Caco-2 (cell line): ENCODE results near the gene S100Z. TPM values are rescaled to one million over a fixed set of nuclear protein-coding genes. Genes with fewer than 3 reads are reported as not detected.

Experiments
- BruUV-seq: library from RNA; stranded (reverse); fragments of 400-500 nt; replicated peaks from 2 replicates; lab custom pipeline; 2021; lab: Mats Ljungman, UMichigan
- CTCF ChIA-PET: fragments of 300-600 bp; sonication (Branson Sonifier 250); formaldehyde crosslinking; loops from one replicate; lab custom pipeline; 2022; ENCODE audit warnings: antibody characterized with exemption; lab: Charles Lee
- POLR2A ChIA-PET: fragments of 300-600 bp; sonication (Branson Sonifier 250); formaldehyde crosslinking; loops from one replicate; lab custom pipeline; 2022; ENCODE audit warnings: antibody characterized with exemption; lab: Charles Lee
- DNase-seq, 2 experiments: peaks; one replicate each; pipeline versions ENCODE4 v3.0.0 to v3.0.0-alpha.2; 2020 to 2022
- H3K27me3 ChIP-seq: replicated peaks from 2 replicates; pipeline ENCODE4 v1.6.0; 2011; ENCODE audit warnings: low read length; ENCODE audit not compliant: control insufficient read depth, insufficient read depth
- H3K36me3 ChIP-seq: 2 replicates; pipeline ENCODE4 v1.5.1; 2011; ENCODE audit warnings: low read length; ENCODE audit not compliant: control insufficient read depth, insufficient read depth
- H3K4me1 ChIP-seq: fragments of 250-450 bp; sonication (Bioruptor Pico); 2 replicates; pipeline ENCODE4 v1.5.1; 2020; ENCODE audit warnings: mild to moderate bottlenecking
- H3K4me3 ChIP-seq: 2 replicates; pipeline ENCODE4 v1.5.1; 2011; ENCODE audit warnings: low read depth, mild to moderate bottlenecking, control low read depth, low read length
- H3K9me3 ChIP-seq: fragments of 250-450 bp; sonication (Bioruptor Pico); 2 replicates; pipeline ENCODE4 v1.5.1; 2020; ENCODE audit warnings: mild to moderate bottlenecking, moderate library complexity
- H3K27ac Mint-ChIP-seq: one replicate; pipeline ENCODE4 v1.8.0; 2022; ENCODE audit warnings: mixed read lengths; ENCODE audit not compliant: unreplicated experiment
- H3K27me3 Mint-ChIP-seq: one replicate; pipeline ENCODE4 v1.8.0; 2022; ENCODE audit warnings: mixed read lengths; ENCODE audit not compliant: insufficient read depth, unreplicated experiment
- H3K36me3 Mint-ChIP-seq: one replicate; pipeline ENCODE4 v1.8.0; 2022; ENCODE audit warnings: mild to moderate bottlenecking, mixed read lengths; ENCODE audit not compliant: insufficient read depth, unreplicated experiment
- H3K4me1 Mint-ChIP-seq: one replicate; pipeline ENCODE4 v1.8.0; 2022; ENCODE audit warnings: low read depth, mixed read lengths; ENCODE audit not compliant: unreplicated experiment
- H3K4me3 Mint-ChIP-seq: one replicate; pipeline ENCODE4 v1.8.0; 2022; ENCODE audit warnings: mild to moderate bottlenecking, moderate library complexity, mixed read lengths; ENCODE audit not compliant: unreplicated experiment
- H3K9me3 Mint-ChIP-seq: one replicate; pipeline ENCODE4 v1.8.0; 2022; ENCODE audit warnings: mixed read lengths; ENCODE audit not compliant: unreplicated experiment
- intact Hi-C: fragments of 100-400 bp; cut with micrococcal nuclease; formaldehyde crosslinking; loops from one replicate; pipeline ENCODE4 v1.10.0; 2022; ENCODE audit not compliant: unreplicated experiment
- total RNA-seq: library from RNA; stranded (reverse); gene quantifications from 2 replicates; pipeline ENCODE4 v1.2.3, GENCODE V29; 2022
- TF ChIP-seq, protein P1 (sequence below), 2 experiments: fragments of 200-600 bp in 1 of 2; IDR thresholded peaks; 1 replicate in 1 of 2; 2 replicates in 1 of 2; pipeline versions ENCODE4 v1.5.1 to v1.8.0; 2011 to 2022; ENCODE audit warnings: antibody characterized with exemption in 1 of 2, control low read depth in 1 of 2, inconsistent platforms in 1 of 2, low read depth in 1 of 2, low read length in 1 of 2, mild to moderate bottlenecking in 1 of 2, moderate library complexity in 1 of 2; ENCODE audit not compliant: insufficient read depth in 1 of 2, severe bottlenecking in 1 of 2, unreplicated experiment in 1 of 2

The S100Z gene
- total RNA-seq, 1 experiment from 2014 or later = 0.66 TPM

- Histone ChIP-seq H3K9me3 (0 out of 2 replicates have a peak, but pooled peaks cover 6% of the 10 kb centered on the region), H3K36me3 (no peaks in the 10 kb centered on the region), H3K4me1 (peaks cover 25% of the 10 kb centered on the region), H3K4me3 (no peak overlapping the region), H3K27me3 (no peaks in the 10 kb centered on the region)
- TF ChIP-seq, protein P1, sequence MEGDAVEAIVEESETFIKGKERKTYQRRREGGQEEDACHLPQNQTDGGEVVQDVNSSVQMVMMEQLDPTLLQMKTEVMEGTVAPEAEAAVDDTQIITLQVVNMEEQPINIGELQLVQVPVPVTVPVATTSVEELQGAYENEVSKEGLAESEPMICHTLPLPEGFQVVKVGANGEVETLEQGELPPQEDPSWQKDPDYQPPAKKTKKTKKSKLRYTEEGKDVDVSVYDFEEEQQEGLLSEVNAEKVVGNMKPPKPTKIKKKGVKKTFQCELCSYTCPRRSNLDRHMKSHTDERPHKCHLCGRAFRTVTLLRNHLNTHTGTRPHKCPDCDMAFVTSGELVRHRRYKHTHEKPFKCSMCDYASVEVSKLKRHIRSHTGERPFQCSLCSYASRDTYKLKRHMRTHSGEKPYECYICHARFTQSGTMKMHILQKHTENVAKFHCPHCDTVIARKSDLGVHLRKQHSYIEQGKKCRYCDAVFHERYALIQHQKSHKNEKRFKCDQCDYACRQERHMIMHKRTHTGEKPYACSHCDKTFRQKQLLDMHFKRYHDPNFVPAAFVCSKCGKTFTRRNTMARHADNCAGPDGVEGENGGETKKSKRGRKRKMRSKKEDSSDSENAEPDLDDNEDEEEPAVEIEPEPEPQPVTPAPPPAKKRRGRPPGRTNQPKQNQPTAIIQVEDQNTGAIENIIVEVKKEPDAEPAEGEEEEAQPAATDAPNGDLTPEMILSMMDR (IDR thresholded peaks at IDR 0.05; ENCODE audit: insufficient read depth in 1 of 2, low read depth in 1 of 2, low read length in 1 of 2, severe bottlenecking in 1 of 2, unreplicated experiment in 1 of 2) = no peak
- ChIA-PET POLR2A (no interaction called here), CTCF (no interaction called here)
- Mint-ChIP-seq H3K27ac (no peak overlapping the region), H3K4me3 (no peak overlapping the region), H3K36me3 (no peaks in the 10 kb centered on the region), H3K9me3 (no peaks in the 10 kb centered on the region), H3K27me3 (no peaks in the 10 kb centered on the region), H3K4me1 (peaks cover 18% of the 10 kb centered on the region)
- no TSS peak for BruUV-seq
- intact Hi-C loops = no loop called here
- DNase-seq = no peak
Observed at GRCh38 chr5:76859591-76860247, 9.9 kb downstream of the S100Z start.

DNA sequence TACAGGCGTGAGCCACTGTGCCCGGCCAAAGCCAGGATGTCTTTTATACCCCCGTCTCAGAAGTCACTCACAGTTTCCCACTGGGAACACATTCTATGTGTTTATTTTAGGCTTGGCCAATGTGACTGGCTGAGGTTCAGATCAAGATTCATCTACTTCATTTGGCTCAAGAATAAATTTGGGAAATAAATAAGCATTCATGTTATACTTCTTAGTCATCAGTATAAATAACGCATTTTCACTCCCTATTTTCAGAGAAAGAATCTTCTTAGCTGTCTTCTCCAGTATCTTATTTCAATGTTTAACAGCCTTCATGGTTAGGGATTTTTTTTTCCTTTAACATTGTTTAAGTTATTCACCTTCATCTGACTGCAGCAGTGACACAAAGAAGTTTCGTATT is 11.8 kb downstream of the S100Z start:
- no peaks in the 10 kb centered on the region for H3K9me3 Mint-ChIP-seq
- POLR2A ChIA-PET = no interaction called here

DNA sequence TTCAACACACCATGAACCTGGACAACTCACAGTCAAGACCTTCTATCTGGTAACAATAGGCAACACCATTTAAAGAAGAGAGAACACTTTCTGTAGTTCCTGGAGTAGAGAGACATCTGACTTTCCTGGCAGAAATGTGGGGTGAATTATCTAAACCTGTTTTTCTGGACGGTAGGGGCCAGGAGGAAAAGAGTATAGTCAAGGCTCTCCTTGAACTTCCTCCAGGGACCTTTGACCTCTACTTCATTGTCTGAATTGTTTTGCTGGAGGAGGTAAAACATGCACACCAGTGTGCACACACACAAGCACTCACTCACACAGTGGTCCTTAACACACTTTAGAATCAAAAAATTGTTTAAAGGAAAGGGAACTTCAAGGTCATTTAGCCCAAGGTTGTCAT is 13.2 kb downstream of the S100Z start:
- Mint-ChIP-seq H3K9me3 (no peaks in the 10 kb centered on the region), H3K4me1 (peaks cover 7% of the 10 kb centered on the region), H3K27me3 (no peaks in the 10 kb centered on the region), H3K4me3 (no peak overlapping the region), H3K36me3 (no peaks in the 10 kb centered on the region), H3K27ac (peak overlapping the region; percentile 11)
- Histone ChIP-seq H3K36me3 (no peaks in the 10 kb centered on the region), H3K4me1 (peaks cover 15% of the 10 kb centered on the region), H3K4me3 (no peak overlapping the region), H3K27me3 (no peaks in the 10 kb centered on the region), H3K9me3 (no peaks in the 10 kb centered on the region)
- CTCF ChIA-PET = no interaction called here
- intact Hi-C loops = loop anchor here (2.0 kb wide), 1 partner anchor 78 kb away; no protein-coding TSS in a partner anchor
- BruUV-seq = no TSS peak
- peak in 1 of 2 experiments; percentile 43 for DNase-seq
- POLR2A ChIA-PET = no interaction called here
- TF ChIP-seq, protein P1 (IDR thresholded peaks at IDR 0.05; ENCODE audit: insufficient read depth in 1 of 2, low read depth in 1 of 2, low read length in 1 of 2, severe bottlenecking in 1 of 2, unreplicated experiment in 1 of 2) = no peak

More for the DNA sequence above, 11.8 kb downstream of the S100Z start:
- H3K36me3 ChIP-seq = no peaks in the 10 kb centered on the region
- no TSS peak for BruUV-seq
- H3K4me1 ChIP-seq = peaks cover 11% of the 10 kb centered on the region
- no peak overlapping the region for H3K27ac Mint-ChIP-seq
- H3K4me3 Mint-ChIP-seq = no peak overlapping the region
- CTCF ChIA-PET = no interaction called here
- intact Hi-C loops = loop anchor here (2.0 kb wide), 1 partner anchor 77 kb away; no protein-coding TSS in a partner anchor
- H3K9me3 ChIP-seq = no peaks in the 10 kb centered on the region
- TF ChIP-seq, protein P1 (IDR thresholded peaks at IDR 0.05; ENCODE audit: insufficient read depth in 1 of 2, low read depth in 1 of 2, low read length in 1 of 2, severe bottlenecking in 1 of 2, unreplicated experiment in 1 of 2) = no peak
- no peak for DNase-seq
- no peaks in the 10 kb centered on the region for H3K27me3 ChIP-seq
- H3K4me1 Mint-ChIP-seq = peaks cover 7% of the 10 kb centered on the region
- H3K4me3 ChIP-seq = no peak overlapping the region
- no peaks in the 10 kb centered on the region for H3K36me3 Mint-ChIP-seq
- no peaks in the 10 kb centered on the region for H3K27me3 Mint-ChIP-seq
